ENCODE data around the gene ZNF785. TPM values are rescaled to one million over a fixed set of nuclear protein-coding genes. Genes with fewer than 3 reads are reported as not detected.
"Not testable (repeated sequence)": the region's sequence is repeated elsewhere in the genome, so short reads cannot be mapped to it uniquely, and the experiment has no call there.

Gene ZNF785
- total RNA-seq, 1 donor from 2014 or later = 17.3 TPM

DNA sequence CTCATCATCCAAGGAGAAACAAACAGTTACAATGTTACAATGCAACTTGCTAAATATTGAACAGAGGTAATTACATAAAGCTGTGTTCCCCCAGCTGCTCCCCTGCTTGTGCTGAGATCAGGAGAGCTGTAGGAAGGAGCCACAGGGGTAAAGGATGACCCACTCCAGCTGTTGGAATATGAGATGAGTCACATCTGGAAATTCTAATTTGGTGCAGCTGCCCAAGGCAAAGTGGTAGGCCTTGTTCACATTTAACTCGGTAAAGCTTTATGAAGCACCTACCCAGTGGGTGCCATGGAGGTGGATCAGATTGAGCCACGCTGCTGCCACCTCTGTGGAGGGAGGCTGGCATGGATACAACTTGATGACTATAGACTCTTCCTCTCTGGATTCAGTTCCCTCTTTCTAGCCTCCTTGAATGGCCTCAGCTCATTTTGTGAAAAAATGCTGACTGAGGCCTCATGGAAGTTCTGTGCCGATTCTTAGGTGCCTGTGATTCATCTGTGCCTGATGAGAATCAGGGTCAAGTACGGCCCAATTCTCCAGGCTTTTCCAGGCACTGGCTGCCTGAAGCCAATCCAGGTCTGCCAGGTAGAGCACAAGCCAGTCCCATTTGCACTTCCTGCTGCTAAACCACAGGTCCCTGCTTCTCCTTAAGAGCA, 17.2 kb upstream of the ZNF785 start:
- DNase-seq (ENCODE audit: low spot score) = peak; percentile 20

DNA sequence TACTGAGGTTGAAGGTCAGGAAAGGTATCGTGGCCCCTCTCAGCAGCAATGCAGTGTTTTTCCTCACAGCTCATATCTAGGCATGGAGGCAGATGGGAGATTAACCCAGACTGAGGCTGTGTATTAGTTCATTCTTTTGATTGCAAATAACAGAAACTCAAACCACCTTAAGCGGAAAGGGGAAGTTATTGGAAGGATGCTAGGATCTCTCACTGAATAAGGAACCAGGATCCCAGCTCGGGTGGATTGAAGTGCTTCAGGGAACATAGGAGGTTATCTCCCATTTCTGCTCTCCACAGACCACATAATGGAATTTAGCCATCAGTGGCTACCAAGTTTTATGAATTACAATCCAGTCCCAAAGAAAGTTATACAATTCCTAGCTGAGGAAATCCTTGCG, 16.5 kb upstream of the ZNF785 start:
- DNase-seq (ENCODE audit: low spot score) = no peak

DNA sequence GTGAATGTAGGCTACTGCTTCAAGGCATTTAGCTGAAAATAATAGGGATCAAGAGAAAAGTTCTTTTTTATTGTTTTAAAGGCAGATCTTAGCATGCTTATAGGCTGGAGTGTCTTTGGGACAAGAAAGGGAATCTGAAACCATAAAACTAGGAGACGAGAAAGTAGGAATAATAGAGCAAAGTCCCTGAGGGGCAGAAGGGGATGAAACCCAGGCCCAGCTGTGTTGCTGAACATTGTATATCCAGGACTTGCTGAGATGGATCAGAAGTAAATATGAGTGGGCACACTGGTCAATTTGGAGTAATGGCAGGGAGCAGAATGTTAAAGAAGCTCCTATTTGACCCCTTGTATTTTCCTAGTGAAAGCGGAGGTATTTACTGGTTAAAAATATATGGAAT, 15.4 kb upstream of the ZNF785 start:
- DNase-seq (ENCODE audit: low spot score) = no peak

DNA sequence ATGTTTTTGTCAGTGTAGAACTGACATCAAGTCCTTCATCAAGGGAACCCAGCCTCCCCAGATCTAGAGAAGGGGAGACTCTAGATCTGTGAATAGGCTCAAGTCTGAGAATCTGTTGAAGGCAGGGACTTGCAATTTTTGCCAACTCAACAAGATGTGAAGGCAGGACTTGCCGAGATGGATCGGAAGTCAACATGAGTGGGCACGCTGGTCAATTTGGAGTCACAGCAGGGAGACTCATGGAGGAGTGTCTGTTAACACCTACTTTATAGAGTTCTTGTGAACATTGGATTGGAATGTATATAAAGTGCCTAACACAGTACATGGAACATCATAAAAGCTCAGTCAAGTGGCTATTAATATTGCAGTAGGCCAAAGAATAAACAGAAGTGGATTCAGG, 14.7 kb upstream of the ZNF785 start:
- DNase-seq (ENCODE audit: low spot score) = no peak

DNA sequence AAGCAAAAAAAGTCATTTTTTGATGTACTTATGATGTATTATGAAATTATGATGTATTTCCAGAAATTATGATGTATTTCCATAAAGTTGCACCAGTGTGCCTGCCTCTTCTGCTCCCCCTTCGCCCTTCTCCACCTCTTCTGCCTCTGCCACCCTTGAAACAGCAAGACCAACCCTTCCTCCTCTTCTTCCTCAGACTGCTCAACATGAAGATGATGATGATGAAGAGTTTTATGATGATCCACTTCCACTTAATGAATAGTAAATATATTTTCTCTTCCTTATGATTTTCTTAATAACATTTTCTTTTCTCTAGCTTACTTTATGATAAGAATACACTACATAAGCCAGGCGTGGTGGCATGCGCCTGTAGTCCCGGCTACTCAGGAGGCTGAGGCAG, 7.4 kb upstream of the ZNF785 start:
- DNase-seq (ENCODE audit: low spot score) = no peak

DNA sequence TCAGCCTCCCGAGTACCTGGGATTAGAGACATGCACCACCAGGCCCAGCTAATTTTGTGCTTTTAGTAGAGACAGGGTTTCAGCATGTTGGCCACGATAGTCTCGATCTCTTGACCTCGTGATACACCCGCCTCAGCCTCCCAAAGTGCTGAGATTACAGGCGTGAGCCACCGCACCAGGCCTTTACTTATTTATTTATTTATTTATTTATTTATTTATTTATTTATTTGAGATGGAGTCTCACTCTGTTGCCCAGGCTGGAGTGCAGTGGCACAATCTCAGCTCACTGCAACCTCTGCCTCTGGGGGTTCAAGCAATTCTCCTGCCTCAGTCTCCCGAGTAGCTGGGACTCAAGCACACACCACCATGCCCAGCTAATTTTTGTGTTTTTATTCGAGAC, 5.4 kb upstream of the ZNF785 start:
- DNase-seq (ENCODE audit: low spot score) = not testable (repeated sequence)

DNA sequence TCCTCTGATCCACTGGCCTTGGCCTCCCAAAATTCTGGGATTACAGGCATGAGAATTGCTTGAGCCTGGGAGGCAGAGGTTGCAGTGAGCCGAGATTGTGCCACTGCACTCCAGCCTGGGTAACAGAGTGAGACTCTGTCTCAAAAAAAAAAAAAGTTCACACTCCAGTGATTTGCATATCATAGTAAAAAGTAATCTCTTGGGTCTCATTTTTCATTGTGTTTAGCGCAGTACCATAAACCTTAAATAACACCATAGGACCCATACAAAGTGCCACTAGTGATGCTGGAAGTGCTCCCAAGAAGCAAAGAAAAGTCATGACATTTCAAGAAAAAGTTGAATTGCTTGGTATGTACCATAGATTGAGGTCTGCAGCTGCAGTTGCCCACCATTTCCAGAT, 4.1 kb upstream of the ZNF785 start:
- not testable (repeated sequence) for DNase-seq (ENCODE audit: low spot score)

DNA sequence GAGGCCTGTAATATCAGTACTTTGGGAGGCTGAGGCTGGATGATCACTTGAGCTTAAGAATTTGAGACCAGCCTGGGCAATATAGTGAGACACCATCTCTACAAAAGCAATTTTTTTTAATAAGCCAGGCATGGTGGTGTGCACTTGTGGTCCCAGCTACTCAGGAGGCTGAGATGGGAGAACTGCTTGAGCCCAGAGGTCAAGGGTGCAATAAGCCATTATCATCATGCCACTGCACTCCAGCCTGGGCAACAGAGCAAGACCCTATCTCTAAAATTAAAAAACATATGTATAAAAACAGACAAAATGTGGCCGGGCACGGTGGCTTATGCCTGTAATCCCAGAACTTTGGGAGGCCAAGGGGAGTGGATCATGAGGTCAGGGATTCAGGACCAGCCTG, 3.2 kb upstream of the ZNF785 start:
- DNase-seq (ENCODE audit: low spot score) = no peak

DNA sequence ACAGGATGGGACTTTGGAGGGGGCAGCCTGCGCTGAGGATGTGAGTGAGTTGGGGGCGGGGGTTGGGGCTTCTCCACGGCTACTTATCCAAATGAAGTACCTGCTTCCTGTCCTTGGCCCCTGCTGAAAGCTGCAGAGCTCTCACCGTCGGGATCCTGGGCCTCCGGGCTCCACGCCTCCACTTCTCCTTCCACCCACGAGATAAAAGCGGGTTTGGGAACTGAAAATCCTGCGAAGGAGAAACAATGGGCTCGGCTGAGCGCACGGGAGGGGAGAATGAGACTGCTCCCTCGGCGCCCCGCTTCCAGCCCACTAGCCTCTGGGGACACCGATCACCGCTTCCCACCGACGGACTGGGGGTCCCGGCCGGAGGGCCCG, 486 bp downstream of the ZNF785 start:
- no peak for DNase-seq (ENCODE audit: low spot score)

DNA sequence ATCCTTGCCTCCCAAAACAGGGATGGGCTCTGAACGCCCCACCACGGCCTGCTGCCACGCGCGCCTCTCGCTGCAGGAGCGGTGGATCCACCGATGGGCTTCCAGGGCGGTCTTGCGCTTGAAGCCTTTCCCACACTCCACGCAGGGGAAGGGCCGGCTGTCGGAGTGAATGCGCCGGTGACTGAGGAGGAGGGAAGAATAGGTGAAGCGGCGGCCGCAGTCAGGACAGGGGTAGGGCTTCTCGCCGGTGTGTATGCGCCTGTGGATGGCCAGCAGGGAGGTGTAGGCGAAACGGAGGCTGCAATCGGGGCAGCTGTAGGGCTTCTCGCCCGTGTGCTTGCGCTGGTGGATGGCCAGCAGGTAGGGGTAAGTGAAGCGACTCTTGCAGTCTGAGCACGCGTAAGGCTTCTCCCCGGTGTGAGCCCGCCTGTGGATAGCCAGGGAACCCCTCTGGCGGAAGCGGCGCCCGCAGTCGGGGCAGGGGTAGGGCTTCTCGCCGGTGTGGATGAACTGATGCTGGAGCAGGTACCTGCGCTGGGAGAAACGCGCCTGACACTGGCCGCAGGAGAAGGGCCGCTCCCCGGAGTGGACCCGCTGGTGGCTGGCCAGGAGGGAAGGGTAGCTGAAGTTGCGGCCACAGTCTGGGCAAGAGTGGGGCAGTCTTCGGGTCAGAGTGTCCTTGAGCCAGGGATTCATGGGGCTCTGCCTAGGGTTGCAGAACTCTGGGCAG, 2.7 kb downstream of the ZNF785 start:
- no peak for DNase-seq (ENCODE audit: low spot score)

DNA sequence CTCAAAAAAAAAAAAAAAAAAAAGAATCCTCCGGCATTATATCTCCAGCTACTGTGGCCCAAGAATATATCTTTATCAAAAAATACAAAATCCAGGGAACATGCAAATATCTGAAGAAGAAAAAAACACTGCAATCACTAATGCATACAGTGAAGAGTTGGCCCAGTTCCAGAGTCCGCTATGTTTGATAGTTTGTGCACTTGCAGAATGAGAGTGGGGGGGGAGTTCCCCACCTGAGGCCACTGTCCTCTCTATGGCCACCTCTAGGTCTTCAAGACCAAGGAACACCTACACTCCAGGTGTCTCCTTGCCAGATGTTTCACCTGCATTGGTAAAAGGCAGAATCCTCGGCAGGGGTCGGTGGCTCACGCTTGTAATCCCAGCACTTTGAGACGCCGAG, 4.0 kb downstream of the ZNF785 start:
- no peak for DNase-seq (ENCODE audit: low spot score)

DNA sequence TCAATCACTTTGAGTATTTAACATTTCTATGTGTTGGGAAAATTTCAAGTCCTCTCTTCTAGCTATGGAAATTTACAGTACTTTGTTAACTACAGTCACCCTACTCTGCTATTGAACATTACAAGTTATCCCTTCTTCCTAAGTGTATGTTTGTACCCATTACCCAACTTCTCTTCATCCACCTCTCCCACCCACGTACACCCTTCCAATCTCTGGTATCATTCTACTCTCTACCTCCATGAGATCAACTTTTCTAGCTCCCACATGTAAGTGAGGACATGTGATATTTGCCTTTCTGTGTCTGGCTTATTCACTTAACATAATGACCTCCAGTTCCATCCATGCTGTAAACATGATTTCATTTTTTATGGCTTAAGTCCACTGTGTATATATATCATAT, 10.8 kb downstream of the ZNF785 start:
- no peak for DNase-seq (ENCODE audit: low spot score)

DNA sequence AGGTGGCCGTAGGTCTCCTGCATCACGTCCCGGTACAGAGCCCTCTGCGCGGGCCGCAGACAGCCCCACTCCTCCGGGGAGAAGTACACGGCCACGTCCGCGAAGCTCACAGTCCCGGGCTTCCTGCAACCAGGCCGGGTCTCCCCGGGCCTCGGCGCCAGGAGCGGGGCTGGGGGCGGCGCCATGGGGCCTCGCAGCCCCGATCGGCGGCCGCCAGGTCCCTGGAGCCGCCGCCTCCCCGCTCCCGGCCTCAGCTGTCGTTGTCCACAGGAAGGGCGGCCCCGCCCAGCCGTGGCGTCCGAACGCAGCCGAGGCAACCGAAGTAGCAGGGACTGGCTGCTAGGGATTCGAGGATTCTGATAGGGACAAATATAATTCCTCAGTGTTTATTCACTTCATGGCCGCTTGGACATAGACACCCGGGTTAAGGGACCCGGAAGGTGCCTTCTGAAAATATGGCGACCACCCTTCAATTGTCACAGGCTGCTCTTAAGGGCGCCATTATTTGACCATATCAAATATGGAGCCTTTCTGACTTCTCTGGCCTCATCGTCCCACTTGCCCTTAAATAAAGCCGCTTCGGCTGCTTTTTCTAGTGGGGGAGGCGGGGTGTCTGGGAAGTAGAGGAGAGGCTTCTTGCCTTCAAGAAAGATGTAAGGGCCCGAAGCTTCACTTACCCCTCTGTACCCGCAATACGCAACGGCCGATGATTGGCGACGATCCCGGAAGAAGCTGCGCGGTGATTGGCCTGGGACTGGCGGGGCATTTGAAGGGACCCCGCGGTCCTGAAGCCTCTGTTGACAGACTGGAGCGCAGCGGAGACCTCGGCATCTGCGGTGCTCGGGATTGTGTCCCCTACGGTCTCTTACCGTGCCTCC, 13.8 kb downstream of the ZNF785 start, which contains the start of gene ZNF688:
Gene ZNF688, minus strand, starts transcription at position 270 of the 878 bp plus-strand sequence. Its CDS starts 85 bp downstream, at position 185.
- DNase-seq (ENCODE audit: low spot score) = peak; percentile 100

DNA sequence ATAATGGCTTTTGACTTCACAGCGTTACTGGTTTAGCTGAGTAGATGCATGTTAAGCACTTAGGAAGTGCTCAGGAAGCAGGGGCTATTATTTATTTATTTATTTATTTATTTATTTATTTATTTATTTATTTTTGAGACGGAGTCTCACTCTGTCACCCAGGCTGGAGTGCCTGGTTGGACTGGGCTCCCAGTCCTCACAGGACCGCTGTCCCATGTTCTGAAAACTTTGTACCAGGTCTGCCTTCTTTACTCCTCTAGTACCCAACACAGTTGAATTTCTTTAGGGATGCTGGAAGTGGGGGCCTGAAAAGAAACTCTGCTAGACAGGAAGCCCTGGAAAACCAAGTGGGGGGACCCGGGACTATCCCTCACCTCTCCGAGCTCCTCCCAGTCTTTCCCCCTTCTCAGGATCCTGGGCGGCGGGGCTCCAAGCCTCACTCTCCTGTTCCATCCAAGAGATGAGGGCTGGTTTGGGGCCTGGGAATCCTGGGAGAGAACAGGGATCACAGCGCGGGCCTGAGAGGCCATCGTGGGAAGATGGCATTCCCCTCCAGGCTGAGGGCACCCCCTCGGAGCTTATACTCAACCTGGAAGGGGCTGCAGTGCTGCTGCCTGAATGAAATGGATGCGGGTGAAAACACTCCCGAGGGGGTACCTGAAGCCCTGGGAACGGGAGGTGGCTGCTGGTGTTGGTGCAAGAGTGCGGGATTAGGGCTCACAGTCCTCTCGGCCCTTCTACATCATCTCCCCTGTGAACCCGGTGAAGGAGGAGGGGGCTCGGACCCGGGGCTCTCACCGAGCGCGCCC, 14.7 kb downstream of the ZNF785 start:
- DNase-seq (ENCODE audit: low spot score) = peak; percentile 59

DNA sequence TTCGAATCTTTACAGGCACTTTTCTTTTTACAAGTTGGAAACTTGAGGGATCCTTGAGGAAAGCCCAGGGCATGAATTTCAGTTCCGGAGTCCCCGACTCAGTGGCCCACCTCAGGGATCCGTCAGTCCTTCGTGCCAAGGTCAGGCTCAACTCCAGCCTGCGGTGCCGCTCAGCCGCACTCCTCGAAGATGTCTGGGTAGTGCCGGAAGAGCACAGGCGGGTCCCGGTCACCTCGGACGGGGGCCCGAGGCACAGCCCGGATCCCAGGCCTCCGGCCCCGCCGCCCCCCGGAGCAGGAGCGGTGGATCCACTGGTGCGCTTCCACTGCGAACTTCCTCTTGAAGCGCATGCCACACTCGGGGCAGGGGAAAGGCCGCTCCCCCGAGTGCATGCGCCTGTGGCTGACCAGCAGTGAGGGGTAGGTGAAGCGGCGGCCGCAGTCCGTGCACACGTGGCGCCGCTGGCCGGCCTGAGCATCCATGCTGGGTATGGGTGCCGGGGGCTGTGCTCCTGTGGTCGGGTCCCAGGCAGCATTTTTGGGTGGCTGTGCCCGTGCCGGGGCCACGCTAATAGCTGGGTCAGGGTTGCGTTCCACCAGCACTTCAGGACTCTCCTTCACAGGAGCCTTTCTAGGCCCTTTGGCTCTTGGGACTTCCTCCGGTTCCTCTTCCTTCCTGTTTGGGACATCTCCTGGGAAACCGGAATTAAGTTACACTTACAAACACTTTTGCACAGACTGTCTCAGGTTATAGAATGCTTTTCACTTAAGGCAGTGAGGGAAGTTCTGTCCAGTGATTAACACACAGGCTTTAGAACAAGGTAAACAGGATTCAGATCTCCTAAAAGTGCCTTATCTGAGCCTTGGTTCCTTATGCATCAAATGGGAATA, 15.5 kb downstream of the ZNF785 start:
- no peak for DNase-seq (ENCODE audit: low spot score)

DNA sequence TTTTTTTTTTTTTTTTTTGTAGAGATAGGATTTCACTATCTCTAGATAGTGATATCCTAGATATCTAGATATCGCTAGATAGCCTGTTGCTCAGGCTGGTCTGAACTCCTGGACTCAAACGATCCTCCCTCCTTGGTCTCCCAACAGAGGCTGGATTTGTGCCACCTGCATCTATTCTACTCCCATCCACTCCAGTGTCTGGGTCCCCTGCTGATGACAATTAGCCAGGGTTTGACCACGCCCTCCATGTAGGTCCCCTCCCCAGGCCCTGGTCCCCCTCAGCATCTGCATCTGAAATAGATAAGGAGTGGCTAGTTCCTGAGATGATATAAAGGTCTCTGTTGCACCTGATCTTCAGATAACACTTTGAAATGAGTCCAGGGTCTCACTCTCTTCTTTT, 16.2 kb downstream of the ZNF785 start:
- DNase-seq (ENCODE audit: low spot score) = no peak

DNA sequence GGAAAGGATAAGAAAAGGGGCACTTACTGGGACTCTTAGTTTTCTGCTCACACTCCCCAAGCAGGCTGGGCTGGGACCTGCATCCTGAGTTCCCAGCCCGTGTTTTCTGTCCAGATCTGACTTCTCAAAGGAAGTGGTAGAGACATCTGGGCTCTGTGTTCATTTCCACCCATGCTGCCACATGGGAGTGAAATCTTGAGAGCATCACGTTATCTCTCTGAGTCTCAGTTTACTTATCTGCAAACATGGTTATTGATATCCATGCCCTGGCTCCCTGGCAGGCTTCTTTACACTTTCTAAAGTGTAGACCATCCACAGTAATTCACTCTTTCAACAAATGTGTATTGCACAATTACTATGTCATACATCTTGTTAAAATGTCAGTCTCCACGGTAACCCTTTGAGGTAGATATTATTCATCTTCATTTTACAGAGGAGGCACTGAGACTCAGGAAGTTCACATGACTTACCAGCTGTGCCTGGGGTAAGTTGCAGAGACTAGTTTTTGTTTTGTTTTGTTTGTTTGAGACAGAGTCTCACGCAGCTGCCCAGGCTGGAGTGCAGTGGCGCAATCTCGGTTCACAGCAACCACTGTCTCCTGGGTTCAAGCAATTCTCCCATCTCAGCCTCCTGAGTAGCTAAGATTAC, 17.4 kb downstream of the ZNF785 start:
- DNase-seq (ENCODE audit: low spot score) = no peak

DNA sequence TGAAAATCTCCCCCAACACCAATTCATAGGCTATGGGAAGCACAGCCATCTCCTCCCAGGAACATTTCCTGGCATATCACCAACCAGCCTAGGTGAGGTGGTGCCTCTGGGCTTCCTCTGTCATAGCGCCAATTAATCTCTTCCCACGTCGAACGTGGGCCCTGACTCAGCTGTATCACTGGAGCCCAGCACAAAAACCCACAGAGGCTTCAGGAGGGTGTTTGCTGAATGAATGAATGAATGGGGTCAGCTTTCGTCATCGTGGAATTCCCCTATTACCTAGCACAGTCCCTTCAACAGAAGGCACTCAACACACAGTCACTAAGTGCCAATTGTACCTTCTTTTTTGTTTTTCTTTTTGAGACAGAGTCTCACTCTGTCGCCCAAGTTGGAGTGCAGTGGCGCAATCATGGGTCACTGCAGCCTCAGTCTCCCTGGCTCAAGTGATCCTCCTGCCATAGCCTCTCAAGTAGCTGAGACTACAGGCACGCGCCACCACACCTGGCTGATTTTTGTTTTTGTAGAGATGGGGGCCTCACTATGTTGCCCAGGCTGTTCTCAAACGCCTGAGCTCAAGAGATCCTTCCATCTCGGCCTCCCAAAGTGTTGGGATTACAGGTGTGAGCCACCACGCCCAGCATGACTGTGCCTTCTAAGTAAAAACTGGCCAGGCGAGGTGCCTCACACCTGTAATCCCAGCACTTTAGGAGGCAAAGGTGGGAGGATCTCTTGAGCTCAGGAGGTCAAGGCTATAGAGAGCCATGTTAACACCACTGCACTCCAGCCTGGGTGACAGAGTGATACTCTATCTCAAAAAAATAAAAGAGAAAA, 18.1 kb downstream of the ZNF785 start:
- DNase-seq (ENCODE audit: low spot score) = no peak

DNA sequence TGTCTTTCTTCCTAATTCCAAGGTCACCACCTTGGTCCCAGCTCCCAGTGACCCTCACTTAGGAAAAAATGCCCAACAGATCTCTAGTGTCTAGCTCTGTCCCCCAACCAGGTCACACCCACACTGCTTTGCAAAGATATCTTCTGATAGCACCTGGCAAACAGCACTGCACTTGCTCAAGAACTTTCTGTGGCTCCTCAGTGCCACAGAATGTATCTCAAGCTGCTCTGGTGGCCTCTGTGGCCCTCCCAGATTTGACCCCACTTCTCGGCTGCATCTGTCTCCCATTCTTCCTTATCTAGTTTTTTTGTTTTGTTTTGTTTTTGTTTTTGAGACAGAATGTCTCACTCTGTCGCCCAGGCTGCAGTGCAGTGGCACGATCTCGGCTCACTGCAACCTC, 19.0 kb downstream of the ZNF785 start:
- no peak for DNase-seq (ENCODE audit: low spot score)
